ENCODE results near the gene MAP4K3.

MAP4K3 gene

GRCh38 chr2:39445934-39446333 is 8.8 kb upstream of the MAP4K3 start:
- no peak for DNase-seq (ENCODE audit: low spot score)

GRCh38 chr2:39443009-39443408 is 5.9 kb upstream of the MAP4K3 start:
- DNase-seq (ENCODE audit: low spot score): no peak

- DNase-seq (ENCODE audit: low spot score): peak; percentile 32
Measured at GRCh38 chr2:39437522-39438296, 624 bp upstream of the MAP4K3 start.

- DNase-seq (ENCODE audit: low spot score): peak; percentile 37
Measured at GRCh38 chr2:39435741-39436591, 1.1 kb downstream of the MAP4K3 start.

- no peak for DNase-seq (ENCODE audit: low spot score)
Measured at GRCh38 chr2:39435234-39435633, 1.9 kb downstream of the MAP4K3 start.

GRCh38 chr2:39434233-39434897 is 2.7 kb downstream of the MAP4K3 start:
- no peak for DNase-seq (ENCODE audit: low spot score)

- no peak for DNase-seq (ENCODE audit: low spot score)
Measured at GRCh38 chr2:39433586-39434195, 3.4 kb downstream of the MAP4K3 start.

GRCh38 chr2:39432701-39433100 is 4.4 kb downstream of the MAP4K3 start:
- DNase-seq (ENCODE audit: low spot score): no peak

- no peak for DNase-seq (ENCODE audit: low spot score)
Measured at GRCh38 chr2:39431592-39432316, 5.3 kb downstream of the MAP4K3 start.

- DNase-seq (ENCODE audit: low spot score): no peak
Measured at GRCh38 chr2:39429746-39430145, 7.3 kb downstream of the MAP4K3 start.

- no peak for DNase-seq (ENCODE audit: low spot score)
Measured at GRCh38 chr2:39424951-39425350, 12.1 kb downstream of the MAP4K3 start.

GRCh38 chr2:39422700-39423099 is 14.4 kb downstream of the MAP4K3 start:
- no peak for DNase-seq (ENCODE audit: low spot score)

- DNase-seq (ENCODE audit: low spot score): no peak
Measured at GRCh38 chr2:39421354-39421753, 15.7 kb downstream of the MAP4K3 start.

GRCh38 chr2:39419282-39420223 is 17.5 kb downstream of the MAP4K3 start:
- no peak for DNase-seq (ENCODE audit: low spot score)

GRCh38 chr2:39418491-39418890 is 18.6 kb downstream of the MAP4K3 start:
- no peak for DNase-seq (ENCODE audit: low spot score)

- DNase-seq (ENCODE audit: low spot score): no peak
Measured at GRCh38 chr2:39416140-39416539, 20.9 kb downstream of the MAP4K3 start.

GRCh38 chr2:39413063-39413737 is 23.9 kb downstream of the MAP4K3 start:
- DNase-seq (ENCODE audit: low spot score): no peak

- peak; percentile 48 for DNase-seq (ENCODE audit: low spot score)
Measured at GRCh38 chr2:39411181-39411944, 25.7 kb downstream of the MAP4K3 start.

All from hepatic stellate cell (primary cell).